Prostate gland (tissue), 2 donors: ENCODE data around the gene CPNE1.

Source experiments
- POLR2A ChIP-seq: fragments of 450-650 bp; IDR thresholded peaks from one replicate; pipeline ENCODE4 v1.6.1; 2016; ENCODE audit warnings: antibody characterized with exemption, mild to moderate bottlenecking
- TF ChIP-seq, protein P1 (sequence below), 4 experiments: fragments of 200-600 bp in 2 of 4; fragments of 450-650 bp in 2 of 4; sonication (generic) in 2 of 4; IDR thresholded peaks; 1 replicate in 3 of 4; 2 replicates in 1 of 4; pipeline ENCODE4 v1.5.1; 2016 to 2019; ENCODE audit warnings: antibody characterized with exemption in 4 of 4, mild to moderate bottlenecking in 2 of 4, moderate library complexity in 2 of 4

- TF ChIP-seq, protein P1, sequence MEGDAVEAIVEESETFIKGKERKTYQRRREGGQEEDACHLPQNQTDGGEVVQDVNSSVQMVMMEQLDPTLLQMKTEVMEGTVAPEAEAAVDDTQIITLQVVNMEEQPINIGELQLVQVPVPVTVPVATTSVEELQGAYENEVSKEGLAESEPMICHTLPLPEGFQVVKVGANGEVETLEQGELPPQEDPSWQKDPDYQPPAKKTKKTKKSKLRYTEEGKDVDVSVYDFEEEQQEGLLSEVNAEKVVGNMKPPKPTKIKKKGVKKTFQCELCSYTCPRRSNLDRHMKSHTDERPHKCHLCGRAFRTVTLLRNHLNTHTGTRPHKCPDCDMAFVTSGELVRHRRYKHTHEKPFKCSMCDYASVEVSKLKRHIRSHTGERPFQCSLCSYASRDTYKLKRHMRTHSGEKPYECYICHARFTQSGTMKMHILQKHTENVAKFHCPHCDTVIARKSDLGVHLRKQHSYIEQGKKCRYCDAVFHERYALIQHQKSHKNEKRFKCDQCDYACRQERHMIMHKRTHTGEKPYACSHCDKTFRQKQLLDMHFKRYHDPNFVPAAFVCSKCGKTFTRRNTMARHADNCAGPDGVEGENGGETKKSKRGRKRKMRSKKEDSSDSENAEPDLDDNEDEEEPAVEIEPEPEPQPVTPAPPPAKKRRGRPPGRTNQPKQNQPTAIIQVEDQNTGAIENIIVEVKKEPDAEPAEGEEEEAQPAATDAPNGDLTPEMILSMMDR (IDR thresholded peaks at IDR 0.05): no peak
- TF ChIP-seq POLR2A: no peak
Measured at GRCh38 chr20:35680452-35681183, 15.9 kb upstream of the CPNE1 start.
